HG02938 (cell line): ENCODE measurements around the gene CTCFL.
"Not testable (repeated sequence)": the region's sequence is repeated elsewhere in the genome, so short reads cannot be mapped to it uniquely, and the experiment has no call there.

ENCODE experiments used
- ATAC-seq: cut with Tn5 transposase; IDR thresholded peaks from one replicate; pipeline ENCODE4 v1.9.1; 2021; ENCODE audit warnings: mild to moderate bottlenecking, moderate library complexity; ENCODE audit not compliant: unreplicated experiment

CTCFL gene

GRCh38 chr20:57536771-57537724 lies 12.1 kb upstream of the CTCFL start:
- ATAC-seq: no peak

GRCh38 chr20:57536120-57536708 lies 11.3 kb upstream of the CTCFL start:
- no peak for ATAC-seq

DNA sequence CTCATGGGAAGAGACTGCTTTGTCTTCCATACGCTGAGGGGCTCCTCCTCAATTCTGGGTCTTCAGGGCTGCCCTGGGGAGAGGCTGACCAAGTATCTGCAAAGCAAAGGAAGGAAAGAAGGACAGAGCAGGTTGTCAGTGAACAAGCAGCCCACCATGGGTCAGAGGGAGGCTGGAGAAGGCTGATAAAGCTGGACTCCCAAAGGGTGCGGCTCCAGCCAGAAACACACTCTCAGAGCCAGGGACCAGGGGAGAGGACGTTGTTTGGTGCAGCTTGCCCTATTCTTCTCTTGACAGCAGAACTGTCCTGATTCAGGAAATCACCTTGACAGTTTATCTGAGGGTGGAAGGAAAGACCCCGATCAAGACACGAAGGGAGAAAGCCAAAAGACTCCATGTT lies 10.4 kb upstream of the CTCFL start:
- no peak for ATAC-seq

DNA sequence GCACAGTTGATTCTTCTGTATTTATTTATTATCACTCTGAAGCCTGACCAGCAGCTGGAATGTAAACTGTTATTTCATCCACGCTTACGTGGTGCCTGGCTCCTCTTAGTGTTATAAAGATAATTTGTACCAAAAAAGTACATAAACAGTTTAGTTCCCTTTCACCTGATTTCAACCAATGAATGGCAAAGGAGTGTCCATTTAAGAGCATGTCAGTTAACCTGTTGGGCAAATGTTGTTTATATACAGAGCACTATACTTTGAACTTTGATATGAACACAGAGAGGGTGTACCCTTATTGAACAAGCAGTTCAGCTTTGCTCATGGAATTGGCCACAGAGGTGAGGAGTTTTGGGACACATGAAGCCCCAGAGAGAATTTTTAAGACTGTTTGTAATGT lies 7.2 kb upstream of the CTCFL start:
- no peak for ATAC-seq

DNA sequence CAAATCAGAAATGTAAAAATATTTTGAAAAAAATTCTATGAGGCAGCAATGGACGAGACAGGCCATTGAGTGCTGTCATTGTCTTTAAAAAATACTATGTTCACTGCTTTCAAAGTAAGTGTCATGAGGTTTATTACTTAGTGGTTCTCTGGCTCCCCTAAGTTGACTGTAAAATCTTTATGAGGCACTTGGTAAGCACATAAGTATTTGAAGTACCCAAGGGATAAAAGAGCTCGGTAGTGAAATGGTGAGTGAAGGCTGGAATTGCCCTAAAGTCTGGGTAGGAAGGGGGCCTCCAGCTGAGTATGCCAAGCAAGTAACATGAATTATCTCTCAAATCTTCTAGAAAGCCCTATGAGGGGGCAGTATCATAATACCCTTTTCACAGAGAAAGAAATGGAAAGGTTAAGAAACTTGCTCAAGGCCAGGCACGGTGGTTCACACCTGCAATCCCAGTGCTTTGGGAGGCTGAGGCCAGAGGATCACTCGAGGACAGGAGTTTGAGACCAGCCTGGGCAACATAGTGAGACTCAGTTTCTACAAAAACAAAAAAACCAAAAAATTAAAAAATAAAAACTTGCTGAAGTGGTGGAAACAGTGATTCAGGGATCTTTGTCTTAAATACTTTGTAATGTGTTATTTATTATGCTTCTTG lies 5.5 kb upstream of the CTCFL start:
- ATAC-seq: no peak

GRCh38 chr20:57529810-57530209 lies 4.9 kb upstream of the CTCFL start:
- no peak for ATAC-seq

- ATAC-seq: no peak
Observed at GRCh38 chr20:57529160-57529585, 4.2 kb upstream of the CTCFL start.

- no peak for ATAC-seq
Observed at GRCh38 chr20:57528148-57528547, 3.2 kb upstream of the CTCFL start.

DNA sequence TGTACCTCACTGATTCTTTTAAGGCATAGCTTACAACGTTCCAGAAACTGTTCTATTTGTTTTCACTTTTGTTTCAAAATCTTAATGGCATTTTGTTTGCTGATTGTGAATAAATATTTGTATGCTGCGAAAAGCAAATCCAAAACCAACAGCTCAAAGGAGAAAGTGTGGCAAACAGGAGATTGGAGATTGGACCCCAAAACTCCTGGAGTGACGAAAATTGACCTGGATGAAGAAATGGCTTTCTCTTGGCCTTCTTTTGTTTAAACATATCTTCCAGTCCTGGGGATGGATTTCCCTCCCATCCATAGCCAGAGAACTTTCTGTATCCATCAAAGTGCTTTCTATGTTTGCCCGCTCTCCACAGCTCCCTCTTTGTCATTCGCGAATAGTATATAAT lies 2.8 kb upstream of the CTCFL start:
- ATAC-seq: no peak

- no peak for ATAC-seq
Observed at GRCh38 chr20:57526885-57527460, 2.0 kb upstream of the CTCFL start.

DNA sequence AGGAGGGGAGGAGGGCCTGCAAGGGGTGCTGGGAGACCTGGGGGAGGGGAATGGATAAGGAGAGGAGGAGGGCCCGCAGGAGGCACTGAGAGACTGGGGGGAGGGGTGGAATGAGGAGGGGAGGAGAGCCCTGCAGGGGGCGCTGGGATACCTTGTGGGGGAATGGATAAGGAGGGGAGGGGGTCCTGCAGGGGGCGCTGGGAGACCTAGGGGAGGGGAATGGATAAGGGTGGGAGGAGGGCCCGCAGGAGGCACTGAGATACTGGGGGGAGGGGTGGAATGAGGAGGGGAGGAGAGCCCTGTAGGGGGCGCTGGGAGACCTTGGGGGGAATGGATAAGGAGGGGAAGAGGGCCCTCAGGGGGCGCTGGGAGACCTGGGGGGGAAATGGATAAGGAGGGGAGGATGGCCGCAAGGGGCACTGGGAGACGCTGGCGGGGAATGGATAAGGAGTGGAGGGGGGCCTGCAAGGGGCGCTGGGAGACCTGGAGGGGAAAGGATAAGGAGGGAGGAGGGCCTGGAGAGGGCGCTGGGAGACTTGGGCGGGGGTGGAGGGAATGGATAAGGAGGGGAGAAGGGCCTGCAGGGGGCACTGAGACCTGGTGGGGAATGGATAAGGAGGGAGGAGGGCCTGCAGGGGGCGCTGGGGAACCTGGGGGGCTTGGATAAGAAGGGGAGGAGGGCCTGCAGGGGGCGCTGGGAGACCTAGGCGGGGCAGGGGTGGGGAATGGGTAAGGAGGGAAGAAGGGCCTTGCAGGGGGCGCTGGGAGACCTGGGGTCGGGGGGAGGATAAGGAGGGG lies 1.3 kb upstream of the CTCFL start:
- ATAC-seq: no peak

GRCh38 chr20:57525328-57526086 lies 567 bp upstream of the CTCFL start:
- ATAC-seq: no peak

- ATAC-seq: no peak
Observed at GRCh38 chr20:57523782-57524181, 1.2 kb downstream of the CTCFL start.

- no peak for ATAC-seq
Observed at GRCh38 chr20:57522380-57523140, 2.4 kb downstream of the CTCFL start.

- no peak for ATAC-seq
Observed at GRCh38 chr20:57517904-57518303, 7.0 kb downstream of the CTCFL start.

DNA sequence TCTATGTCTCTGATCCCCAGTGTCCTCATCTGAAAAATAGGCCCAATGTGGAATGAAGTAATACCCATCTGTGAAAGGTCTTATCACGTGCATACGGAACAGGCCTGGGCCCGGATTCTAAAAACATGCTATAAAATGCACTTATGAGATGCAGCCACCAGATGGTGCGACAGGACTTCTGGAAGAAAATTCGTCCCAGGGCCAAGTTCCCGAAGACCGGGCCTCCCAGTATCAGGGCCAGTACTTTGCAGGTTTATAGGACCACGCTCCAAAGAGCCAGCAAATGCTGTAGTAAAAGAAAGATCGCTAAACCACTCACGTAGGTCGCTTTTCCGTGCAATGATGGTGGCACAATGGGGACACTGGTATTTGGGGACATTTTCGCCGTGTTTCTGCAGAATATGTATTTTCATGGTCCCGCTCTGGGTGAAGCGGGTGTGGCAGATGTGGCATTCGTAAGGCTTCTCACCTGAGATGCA lies 10.6 kb downstream of the CTCFL start:
- no peak for ATAC-seq

GRCh38 chr20:57513199-57513598 lies 11.7 kb downstream of the CTCFL start:
- ATAC-seq: no peak

DNA sequence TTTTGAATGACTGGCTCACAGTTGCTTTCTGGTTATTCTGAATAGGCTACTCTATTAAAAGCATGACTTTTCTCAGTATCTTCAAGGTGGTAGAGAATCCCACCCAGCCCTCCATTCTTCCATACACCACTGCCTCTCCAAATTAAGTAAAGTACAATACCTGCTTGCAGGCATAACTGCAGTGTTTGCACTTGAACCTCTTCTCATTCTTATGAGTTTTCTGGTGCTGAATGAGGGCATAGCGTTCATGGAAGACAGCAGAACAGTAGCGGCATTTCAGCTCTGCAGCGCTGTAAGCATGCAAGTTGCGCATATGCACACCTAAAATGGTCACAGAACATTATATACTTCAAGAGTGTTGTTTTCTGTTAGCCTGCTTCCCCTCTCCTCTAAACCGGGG lies 12.5 kb downstream of the CTCFL start:
- ATAC-seq: no peak

- ATAC-seq: not testable (repeated sequence)
Observed at GRCh38 chr20:57511709-57512108, 13.2 kb downstream of the CTCFL start.
